Epithelial cell of proximal tubule (primary cell): ENCODE data around the gene FYN. TPM values are rescaled to one million over a fixed set of nuclear protein-coding genes. Genes with fewer than 3 reads are reported as not detected.

Experiments
- DNase-seq: peaks from one replicate; pipeline ENCODE4 v3.0.0-alpha.2; 2011; ENCODE audit warnings: low read depth
- H3K4me3 ChIP-seq: 2 replicates; pipeline ENCODE4 v1.5.1; 2011; ENCODE audit warnings: low read depth, mild to moderate bottlenecking, low read length
- total RNA-seq: library from RNA; depleted of rRNA; stranded (reverse); fragments of >200 nt; gene quantifications from 2 replicates; pipeline ENCODE4 v1.2.3, GENCODE V29; 2015
- TF ChIP-seq, protein P1 (sequence below): conservative IDR thresholded peaks from 2 replicates; pipeline ENCODE4 v1.5.1; 2012; ENCODE audit warnings: low read depth, mild to moderate bottlenecking, low read length

FYN gene
- total RNA-seq, 1 donor from 2014 or later: 55.4 TPM

DNA sequence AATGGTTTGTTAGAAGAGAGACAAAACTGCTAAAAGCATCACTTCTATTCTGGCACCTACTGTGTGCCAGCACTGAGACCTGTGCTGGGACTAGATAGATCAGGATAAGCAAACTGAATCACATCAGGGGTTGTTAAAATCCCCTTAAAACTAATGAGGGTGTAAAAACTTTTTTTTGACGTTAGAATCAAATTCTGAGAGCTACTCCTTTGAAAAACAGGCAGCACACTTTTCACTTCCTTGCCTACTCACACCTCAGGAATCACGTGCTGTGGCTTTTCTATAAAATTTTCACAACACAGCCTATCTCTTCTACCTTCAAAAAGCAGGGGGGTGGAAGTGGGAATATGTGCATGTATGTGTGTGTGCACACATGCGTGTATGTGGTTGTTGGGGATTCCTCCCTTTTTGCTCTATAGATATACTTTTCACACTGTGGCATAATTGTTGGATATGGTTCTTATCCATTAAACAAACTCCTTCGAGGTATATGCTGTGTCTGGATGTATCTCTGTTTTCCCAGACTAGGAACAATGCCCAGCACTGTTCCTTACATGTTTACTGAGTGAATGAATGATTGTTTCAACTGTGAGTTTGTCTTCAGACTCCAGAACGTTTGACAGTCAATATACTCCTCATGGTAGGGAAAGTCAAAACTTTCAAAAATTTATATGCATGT, 105.4 kb downstream of the FYN start:
- DNase-seq: no peak
- no peak overlapping the region for H3K4me3 ChIP-seq

DNA sequence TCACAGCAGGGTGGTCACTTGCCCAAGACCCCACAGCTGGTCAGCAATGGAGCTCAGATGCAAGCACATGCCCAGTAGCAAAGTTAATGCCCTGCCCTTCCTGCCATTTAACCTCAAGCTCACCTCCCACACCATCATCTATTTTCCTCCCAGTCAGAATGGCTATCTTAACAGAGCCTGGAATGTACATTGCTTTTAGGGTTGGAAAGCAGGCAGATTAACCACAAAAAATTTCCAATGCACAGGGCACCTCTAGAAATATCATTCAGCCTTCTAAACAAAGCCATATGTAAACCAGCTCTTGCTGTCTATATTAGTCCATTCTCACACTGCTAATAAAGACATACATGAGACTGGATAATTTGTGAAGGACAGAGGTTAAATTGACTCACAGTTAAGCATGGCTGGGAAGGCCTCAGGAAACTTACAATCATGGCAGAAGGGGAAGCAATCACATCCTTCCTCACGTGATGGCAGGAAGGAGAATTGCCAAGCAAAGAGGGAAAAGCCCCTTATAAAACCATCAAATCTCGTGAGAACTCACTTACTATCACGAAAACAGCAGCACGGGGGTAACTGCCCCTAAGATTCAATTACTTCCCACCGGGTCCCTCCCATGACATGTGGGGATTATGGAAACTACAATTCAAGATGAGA, 106.9 kb downstream of the FYN start:
- no peak overlapping the region for H3K4me3 ChIP-seq
- TF ChIP-seq, protein P1, sequence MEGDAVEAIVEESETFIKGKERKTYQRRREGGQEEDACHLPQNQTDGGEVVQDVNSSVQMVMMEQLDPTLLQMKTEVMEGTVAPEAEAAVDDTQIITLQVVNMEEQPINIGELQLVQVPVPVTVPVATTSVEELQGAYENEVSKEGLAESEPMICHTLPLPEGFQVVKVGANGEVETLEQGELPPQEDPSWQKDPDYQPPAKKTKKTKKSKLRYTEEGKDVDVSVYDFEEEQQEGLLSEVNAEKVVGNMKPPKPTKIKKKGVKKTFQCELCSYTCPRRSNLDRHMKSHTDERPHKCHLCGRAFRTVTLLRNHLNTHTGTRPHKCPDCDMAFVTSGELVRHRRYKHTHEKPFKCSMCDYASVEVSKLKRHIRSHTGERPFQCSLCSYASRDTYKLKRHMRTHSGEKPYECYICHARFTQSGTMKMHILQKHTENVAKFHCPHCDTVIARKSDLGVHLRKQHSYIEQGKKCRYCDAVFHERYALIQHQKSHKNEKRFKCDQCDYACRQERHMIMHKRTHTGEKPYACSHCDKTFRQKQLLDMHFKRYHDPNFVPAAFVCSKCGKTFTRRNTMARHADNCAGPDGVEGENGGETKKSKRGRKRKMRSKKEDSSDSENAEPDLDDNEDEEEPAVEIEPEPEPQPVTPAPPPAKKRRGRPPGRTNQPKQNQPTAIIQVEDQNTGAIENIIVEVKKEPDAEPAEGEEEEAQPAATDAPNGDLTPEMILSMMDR: no peak
- DNase-seq: no peak

More for the DNA sequence above, 105.4 kb downstream of the FYN start:
- TF ChIP-seq, protein P1: no peak

DNA sequence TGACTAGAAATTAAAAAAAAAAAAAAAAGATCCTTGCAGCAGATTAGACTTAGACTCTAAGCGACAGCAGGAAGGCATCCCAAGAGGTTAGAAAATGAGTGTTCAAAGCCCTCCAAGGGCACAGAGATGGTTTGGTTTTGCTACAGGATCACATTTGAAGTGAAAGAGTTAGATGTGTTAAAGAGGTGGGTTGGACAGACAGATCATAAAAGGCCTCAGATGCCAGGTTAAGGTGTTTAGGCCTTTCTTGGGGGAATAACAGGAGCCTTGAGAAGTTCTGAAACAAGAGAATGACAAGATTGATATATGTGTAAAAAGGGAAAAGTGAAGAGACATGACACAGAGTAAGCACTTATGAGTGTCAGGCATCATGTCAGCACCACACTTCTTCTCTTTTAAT, 107.5 kb downstream of the FYN start:
- no peak for DNase-seq
- no peak overlapping the region for H3K4me3 ChIP-seq
- TF ChIP-seq, protein P1: no peak

DNA sequence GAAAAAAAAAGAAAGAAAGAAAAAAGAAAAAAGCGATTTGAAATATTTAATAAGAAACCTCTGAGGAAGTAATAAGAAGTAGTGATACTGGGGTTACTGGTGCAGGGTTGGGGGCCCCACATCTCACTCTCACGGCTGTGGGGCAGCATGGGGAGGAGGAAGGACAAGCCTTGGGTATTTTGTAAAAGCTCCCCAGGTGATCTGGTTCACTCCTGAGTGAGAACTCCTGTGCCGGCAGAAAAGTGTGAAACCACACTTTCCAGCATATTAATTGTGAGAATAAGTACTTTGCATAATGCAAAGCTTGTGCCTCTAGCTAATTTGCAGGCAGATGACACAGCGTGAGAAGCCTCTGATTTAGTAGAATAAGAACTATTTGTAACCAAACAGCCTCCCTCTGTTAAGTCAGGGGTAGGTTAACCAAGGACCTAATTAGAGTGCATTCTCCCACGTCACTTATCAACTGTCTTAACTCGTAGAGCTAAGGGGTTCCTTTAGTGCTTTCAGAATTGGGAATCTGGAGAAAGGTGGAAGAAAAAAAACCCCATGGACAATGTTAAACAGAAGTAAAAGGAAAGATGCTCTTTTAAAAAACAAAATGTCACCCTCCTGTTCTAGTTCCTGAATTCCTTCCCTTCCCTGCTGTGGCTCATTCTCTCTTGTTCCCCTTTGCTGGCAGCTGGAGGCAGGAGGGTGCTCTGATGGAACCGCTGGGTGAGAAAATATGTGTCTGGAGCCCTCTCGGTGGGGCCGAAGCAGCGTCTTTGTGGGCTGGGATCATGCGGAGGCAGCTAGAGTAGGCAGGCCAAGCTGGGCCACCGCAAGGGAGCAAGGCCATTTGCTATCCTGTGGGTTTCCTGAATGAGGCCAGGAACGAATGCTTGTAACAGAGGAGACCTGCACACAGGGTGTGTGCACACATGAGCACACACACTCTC, 108.7 kb downstream of the FYN start:
- no peak for DNase-seq
- no peak overlapping the region for H3K4me3 ChIP-seq
- TF ChIP-seq, protein P1: no peak

DNA sequence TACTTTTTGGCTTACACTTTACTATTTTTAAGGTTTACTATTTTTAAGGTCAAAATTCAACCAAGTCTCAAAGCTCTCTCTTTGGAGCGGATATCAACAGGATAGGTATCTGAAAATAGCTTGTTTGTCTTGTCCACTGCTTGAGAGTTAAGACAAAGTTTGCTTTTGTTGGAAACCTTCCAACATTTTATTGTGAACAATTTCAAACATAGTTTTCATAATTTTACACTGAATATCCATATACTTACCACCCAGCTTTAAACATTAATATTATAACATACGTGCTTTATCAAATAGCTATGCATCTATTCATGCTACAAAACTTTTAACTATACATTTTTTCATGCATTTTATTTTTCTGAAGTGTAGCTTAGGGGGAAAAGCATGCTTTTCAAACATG, 109.9 kb downstream of the FYN start:
- TF ChIP-seq, protein P1: no peak
- no peak overlapping the region for H3K4me3 ChIP-seq
- DNase-seq: no peak

DNA sequence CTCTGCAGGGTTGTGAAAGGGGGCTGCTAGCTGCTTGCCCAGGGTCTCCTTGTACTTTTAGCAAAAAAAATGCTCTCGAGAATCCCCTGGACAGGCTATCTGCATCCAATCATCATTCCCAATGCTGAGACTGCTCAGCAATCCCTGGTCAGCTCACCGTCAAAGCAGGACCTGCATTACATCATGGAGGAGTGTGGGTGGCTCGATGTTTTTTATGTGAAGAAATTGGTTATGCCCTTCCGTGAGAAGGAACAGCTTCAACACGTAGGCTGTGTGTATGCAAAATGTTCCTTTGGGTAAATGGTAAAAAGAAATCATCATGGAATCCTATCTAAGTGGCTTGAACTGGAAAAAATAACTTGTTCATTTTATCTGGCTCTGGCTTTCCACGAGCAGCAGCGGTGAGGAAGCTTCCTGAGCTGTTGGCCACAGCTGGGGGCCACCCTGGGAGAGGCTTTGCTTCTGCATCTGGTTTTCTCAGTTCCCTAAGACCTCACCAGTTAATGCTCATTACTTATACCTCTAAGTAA, 111.4 kb downstream of the FYN start:
- TF ChIP-seq, protein P1: no peak
- DNase-seq: no peak
- no peak overlapping the region for H3K4me3 ChIP-seq
